ENCODE data around the gene ITSN2. TPM values are rescaled to one million over a fixed set of nuclear protein-coding genes. Genes with fewer than 3 reads are reported as not detected.

Gene ITSN2
- total RNA-seq, 1 experiment from 2014 or later: 26.5 TPM

- TF ChIP-seq, protein P1, sequence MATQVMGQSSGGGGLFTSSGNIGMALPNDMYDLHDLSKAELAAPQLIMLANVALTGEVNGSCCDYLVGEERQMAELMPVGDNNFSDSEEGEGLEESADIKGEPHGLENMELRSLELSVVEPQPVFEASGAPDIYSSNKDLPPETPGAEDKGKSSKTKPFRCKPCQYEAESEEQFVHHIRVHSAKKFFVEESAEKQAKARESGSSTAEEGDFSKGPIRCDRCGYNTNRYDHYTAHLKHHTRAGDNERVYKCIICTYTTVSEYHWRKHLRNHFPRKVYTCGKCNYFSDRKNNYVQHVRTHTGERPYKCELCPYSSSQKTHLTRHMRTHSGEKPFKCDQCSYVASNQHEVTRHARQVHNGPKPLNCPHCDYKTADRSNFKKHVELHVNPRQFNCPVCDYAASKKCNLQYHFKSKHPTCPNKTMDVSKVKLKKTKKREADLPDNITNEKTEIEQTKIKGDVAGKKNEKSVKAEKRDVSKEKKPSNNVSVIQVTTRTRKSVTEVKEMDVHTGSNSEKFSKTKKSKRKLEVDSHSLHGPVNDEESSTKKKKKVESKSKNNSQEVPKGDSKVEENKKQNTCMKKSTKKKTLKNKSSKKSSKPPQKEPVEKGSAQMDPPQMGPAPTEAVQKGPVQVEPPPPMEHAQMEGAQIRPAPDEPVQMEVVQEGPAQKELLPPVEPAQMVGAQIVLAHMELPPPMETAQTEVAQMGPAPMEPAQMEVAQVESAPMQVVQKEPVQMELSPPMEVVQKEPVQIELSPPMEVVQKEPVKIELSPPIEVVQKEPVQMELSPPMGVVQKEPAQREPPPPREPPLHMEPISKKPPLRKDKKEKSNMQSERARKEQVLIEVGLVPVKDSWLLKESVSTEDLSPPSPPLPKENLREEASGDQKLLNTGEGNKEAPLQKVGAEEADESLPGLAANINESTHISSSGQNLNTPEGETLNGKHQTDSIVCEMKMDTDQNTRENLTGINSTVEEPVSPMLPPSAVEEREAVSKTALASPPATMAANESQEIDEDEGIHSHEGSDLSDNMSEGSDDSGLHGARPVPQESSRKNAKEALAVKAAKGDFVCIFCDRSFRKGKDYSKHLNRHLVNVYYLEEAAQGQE (IDR thresholded peaks at IDR 0.05; ENCODE audit: low read depth): no peak
- TF ChIP-seq POLR2AphosphoS5 (IDR thresholded peaks at IDR 0.05; ENCODE audit: low read depth, low read length) (no peak), MAX (IDR thresholded peaks at IDR 0.05) (no peak), CBX3 (IDR thresholded peaks at IDR 0.05; ENCODE audit: low read depth) (no peak)
Observed at GRCh38 chr2:24209389-24210105, 150.8 kb downstream of the ITSN2 start (continued).

- intact Hi-C loops (cut with micrococcal nuclease): no loop called here
Observed at GRCh38 chr2:24208490-24208889, 151.8 kb downstream of the ITSN2 start.

More at GRCh38 chr2:24208490-24208889, 151.8 kb downstream of the ITSN2 start:
- BruUV-seq (replicated peaks): no TSS peak
- ChIA-PET POLR2A (no interaction called here), RAD21 (ENCODE audit: low non-redundant PET in 1 of 2, low total read pairs in 2 of 2, uncharacterized antibody in 2 of 2, unreplicated experiment in 2 of 2) (no interaction called here), CTCF (no interaction called here)
- no peak overlapping the region for H3K27ac ChIP-seq (ENCODE audit: low read depth, low read length)
- TF ChIP-seq SIN3A (IDR thresholded peaks at IDR 0.05; ENCODE audit: low read depth) (no peak), TCF7L2 (IDR thresholded peaks at IDR 0.05; ENCODE audit: borderline replicate concordance, extremely low read depth, insufficient read depth, insufficient read length) (no peak), EGR1 (IDR thresholded peaks at IDR 0.05; ENCODE audit: low read depth) (no peak), CTCF (IDR thresholded peaks at IDR 0.05 in 2 of 3, conservative IDR thresholded peaks at IDR 0.05 in 1 of 3; ENCODE audit: borderline replicate concordance in 1 of 3, insufficient read depth in 1 of 3, low read depth in 2 of 3, low read length in 2 of 3) (no peak), ELF1 (IDR thresholded peaks at IDR 0.05; ENCODE audit: borderline replicate concordance, low read depth) (no peak), POLR2AphosphoS5 (IDR thresholded peaks at IDR 0.05; ENCODE audit: low read depth, low read length) (no peak), CEBPB (IDR thresholded peaks at IDR 0.05; ENCODE audit: low read depth) (no peak), EZH2 (IDR thresholded peaks at IDR 0.05) (no peak), FOSL1 (IDR thresholded peaks at IDR 0.05; ENCODE audit: low read depth) (no peak), POLR2A (IDR thresholded peaks at IDR 0.05; ENCODE audit: borderline replicate concordance, extremely low read depth, insufficient read depth, insufficient read length) (no peak), ZNF274 (IDR thresholded peaks at IDR 0.05; ENCODE audit: low read depth, low read length) (no peak), CBX3 (IDR thresholded peaks at IDR 0.05; ENCODE audit: low read depth) (no peak), JUND (IDR thresholded peaks at IDR 0.05) (no peak), RAD21 (IDR thresholded peaks at IDR 0.05; ENCODE audit: low read depth) (no peak)
- TF ChIP-seq, protein P2, sequence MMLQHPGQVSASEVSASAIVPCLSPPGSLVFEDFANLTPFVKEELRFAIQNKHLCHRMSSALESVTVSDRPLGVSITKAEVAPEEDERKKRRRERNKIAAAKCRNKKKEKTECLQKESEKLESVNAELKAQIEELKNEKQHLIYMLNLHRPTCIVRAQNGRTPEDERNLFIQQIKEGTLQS (IDR thresholded peaks at IDR 0.05): no peak
- H3K27me3 ChIP-seq (ENCODE audit: insufficient read depth, low read length): no peaks in the 10 kb centered on the region
- H3K4me1 ChIP-seq (ENCODE audit: control insufficient read depth in 1 of 2, insufficient read depth in 2 of 2, low read length in 2 of 2): no peaks in the 10 kb centered on the region
- no peaks in the 10 kb centered on the region for H4K20me1 ChIP-seq (ENCODE audit: insufficient read depth)
- no peak overlapping the region for H3K4me2 ChIP-seq (ENCODE audit: low read length)
- no peaks in the 10 kb centered on the region for H3K79me2 ChIP-seq (ENCODE audit: insufficient read depth, low read length)
- no peak overlapping the region for H2AFZ ChIP-seq (ENCODE audit: low read depth, low read length, poor library complexity, severe bottlenecking)
- ATAC-seq: no peak
- no peaks in the 10 kb centered on the region for H3K9me3 ChIP-seq (ENCODE audit: control insufficient read depth in 1 of 2, insufficient read depth in 1 of 2, low read depth in 1 of 2, low read length in 2 of 2)
- no peak for DNase-seq (ENCODE audit: low read depth, low spot score)
- no peaks in the 10 kb centered on the region; a peak in 1 of 4 replicates for H3K36me3 ChIP-seq (ENCODE audit: control insufficient read depth in 1 of 2, insufficient read depth in 2 of 2, low read length in 2 of 2)
- H3K9me2 ChIP-seq (ENCODE audit: insufficient read depth): no peaks in the 10 kb centered on the region
- H3K9ac ChIP-seq (ENCODE audit: low read length): no peak overlapping the region
- H3K4me3 ChIP-seq (replicated peaks in 1 of 2; ENCODE audit: low read depth in 1 of 2, low read length in 2 of 2): no peak overlapping the region

Data from HCT116 (cell line).